Hematopoietic multipotent progenitor cell treated with erythropoietin and hydrocortisone succinate and interleukin-3 and kit ligand, for 6 days (in vitro differentiated cells): Measurements from ENCODE around the gene IL13RA1.
"Not testable (repeated sequence)": the region's sequence is repeated elsewhere in the genome, so short reads cannot be mapped to it uniquely, and the experiment has no call there.

Experiments
- DNase-seq: peaks from one replicate; pipeline ENCODE4 v3.0.0-alpha.2; 2015

The IL13RA1 gene

GRCh38 chrX:118795528-118796280 lies 68.3 kb downstream of the IL13RA1 start:
- DNase-seq = no peak

GRCh38 chrX:118802857-118803256 lies 75.5 kb downstream of the IL13RA1 start:
- DNase-seq = peak; percentile 52

- peak; percentile 58 for DNase-seq
Measured at GRCh38 chrX:118807151-118808017, 80.0 kb downstream of the IL13RA1 start.

DNA sequence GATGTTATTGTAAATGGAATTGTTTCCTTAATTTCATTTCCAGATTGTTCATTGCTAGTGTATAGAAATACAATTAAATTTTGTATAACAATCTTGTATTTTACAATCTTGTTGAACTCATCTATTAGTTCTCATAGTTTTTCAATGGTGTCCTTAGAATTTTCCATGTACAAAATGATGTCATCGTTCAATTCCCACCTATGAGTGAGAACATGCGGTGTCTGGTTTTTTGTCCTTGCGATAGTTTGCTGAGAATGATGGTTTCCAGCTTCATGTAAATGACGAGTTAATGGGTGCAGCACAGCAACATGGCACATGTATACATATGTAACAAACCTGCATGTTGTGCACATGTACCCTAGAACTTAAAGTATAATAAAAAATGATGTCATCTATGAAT lies 89.9 kb downstream of the IL13RA1 start:
- not testable (repeated sequence) for DNase-seq

DNA sequence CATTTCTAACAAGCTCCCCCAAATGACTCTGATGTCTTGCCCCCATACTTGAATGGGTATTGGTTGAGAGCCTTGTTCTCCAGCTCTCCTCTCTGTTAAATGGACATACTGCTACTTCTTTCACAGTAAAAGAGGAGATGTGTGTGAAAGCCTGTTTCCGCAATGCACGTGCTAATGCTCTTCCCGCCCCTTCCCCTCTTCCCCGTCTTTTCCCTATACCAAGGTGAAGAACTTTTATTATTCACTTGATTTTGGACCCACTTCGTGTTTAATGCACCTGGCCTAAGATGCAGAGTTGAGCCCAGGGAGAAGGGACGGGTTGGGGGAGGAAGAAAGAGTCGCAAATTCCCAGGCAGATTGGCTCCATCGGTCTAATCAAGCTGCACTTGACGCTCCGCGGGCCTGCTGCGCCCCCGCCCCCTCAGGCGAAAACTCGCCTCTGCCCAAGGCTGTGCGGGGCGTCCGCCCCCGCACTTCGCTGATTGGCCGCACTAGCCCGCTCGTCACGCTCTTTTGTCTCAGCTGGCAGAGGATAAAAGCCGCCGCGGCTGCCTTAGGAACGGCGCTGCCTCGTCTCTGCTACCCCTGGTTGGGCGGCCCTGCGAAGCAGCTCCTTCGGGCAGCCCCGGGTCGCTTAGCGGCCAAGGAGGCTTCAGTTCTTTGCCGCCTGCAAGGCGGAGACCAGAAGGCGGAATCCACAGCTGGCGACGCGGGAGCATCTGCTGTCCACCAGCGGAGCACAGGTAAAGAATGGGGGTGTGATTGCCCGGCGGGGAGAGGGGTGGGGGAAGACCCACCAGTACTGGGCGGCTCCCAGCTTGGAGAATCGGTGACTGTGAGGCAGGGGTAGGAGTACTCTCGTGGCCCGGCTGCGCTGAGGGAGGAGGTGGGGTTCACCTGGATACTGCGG lies 96.1 kb downstream of the IL13RA1 start, which contains the start of gene ZCCHC12:
ZCCHC12 (plus strand) TSS at position 562 of the 910 bp plus-strand sequence. CDS start 1,421 bp downstream, outside the sequence.
- DNase-seq = peak; percentile 66

GRCh38 chrX:118824173-118824730 lies 96.8 kb downstream of the IL13RA1 start:
- DNase-seq = no peak

DNA sequence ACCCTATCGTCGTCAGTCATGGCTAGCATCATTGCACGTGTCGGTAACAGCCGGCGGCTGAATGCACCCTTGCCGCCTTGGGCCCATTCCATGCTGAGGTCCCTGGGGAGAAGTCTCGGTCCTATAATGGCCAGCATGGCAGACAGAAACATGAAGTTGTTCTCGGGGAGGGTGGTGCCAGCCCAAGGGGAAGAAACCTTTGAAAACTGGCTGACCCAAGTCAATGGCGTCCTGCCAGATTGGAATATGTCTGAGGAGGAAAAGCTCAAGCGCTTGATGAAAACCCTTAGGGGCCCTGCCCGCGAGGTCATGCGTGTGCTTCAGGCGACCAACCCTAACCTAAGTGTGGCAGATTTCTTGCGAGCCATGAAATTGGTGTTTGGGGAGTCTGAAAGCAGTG lies 97.8 kb downstream of the IL13RA1 start:
- DNase-seq = no peak

DNA sequence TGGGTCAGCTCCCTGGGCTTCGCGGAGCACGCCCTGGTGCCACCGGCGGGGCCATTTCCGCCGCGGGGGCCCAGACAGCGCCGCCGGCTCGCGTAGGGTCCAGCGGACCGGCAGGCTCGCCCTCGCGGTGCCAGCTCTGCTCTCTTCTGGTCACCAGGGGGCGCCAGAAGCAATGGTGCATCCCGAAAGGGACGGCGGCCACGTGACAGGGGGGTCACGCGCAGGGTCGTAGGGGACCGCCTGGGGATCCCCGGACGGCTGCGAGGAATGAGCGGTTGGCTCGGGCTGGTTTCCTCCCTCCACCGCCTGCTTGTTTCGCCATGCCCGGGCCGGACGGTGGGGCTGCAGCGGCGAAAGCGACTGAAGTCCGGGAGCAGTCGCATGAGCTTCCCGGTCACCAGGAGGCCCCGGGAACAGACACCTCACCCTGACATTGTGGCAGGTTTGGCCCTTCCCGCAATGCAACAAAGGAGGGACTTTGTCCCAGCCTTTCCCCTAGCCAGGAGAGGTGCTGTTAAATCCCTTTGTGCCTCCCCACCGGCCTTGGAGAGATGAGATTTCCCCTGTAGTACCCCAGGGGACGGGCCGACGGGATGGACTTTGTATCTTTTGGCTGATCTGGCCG lies 112.0 kb downstream of the IL13RA1 start:
- peak; percentile 57 for DNase-seq
